ENCODE data around the gene TTC28.
"Not testable (repeated sequence)": the region's sequence is repeated elsewhere in the genome, so short reads cannot be mapped to it uniquely, and the experiment has no call there.

The TTC28 gene

DNA sequence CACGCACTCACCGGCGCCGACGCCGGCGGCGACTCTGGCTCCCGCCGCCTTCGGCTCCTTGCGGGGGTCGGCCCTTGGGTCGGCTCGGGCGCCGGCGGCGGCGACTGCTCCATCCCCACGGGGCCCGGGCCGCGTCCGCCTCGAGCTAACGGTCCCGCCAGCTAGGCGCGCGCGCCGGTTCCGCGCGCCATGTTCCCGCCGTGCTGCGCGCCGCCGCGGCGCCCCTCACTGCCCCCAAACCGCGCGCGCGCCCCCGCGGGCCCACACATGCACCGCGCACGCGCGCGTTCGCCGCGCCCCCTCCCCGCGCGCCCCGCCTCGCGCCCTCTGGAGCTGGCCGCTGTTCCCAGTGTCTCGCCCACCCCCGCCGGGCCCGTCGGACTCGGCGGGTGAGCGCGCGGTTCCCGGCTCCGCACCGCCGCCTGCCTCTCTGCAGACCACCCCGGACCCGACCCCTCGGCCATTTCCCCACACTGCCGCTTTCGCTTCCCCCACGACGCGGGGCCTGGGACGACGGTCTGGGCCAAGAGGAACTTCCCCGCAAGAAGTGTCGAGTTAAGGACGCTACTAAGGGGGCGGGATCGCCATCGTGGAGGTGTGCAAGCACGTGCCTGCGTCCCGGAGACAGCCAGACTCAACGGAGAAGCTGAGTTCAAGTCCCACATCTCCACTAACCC is at the start of gene TTC28:
Gene TTC28 (minus strand): TSS at position 230 of the 677 bp plus-strand sequence. CDS start 117 bp downstream, at position 113.
- not testable (repeated sequence) for DNase-seq (ENCODE audit: low read depth)

DNA sequence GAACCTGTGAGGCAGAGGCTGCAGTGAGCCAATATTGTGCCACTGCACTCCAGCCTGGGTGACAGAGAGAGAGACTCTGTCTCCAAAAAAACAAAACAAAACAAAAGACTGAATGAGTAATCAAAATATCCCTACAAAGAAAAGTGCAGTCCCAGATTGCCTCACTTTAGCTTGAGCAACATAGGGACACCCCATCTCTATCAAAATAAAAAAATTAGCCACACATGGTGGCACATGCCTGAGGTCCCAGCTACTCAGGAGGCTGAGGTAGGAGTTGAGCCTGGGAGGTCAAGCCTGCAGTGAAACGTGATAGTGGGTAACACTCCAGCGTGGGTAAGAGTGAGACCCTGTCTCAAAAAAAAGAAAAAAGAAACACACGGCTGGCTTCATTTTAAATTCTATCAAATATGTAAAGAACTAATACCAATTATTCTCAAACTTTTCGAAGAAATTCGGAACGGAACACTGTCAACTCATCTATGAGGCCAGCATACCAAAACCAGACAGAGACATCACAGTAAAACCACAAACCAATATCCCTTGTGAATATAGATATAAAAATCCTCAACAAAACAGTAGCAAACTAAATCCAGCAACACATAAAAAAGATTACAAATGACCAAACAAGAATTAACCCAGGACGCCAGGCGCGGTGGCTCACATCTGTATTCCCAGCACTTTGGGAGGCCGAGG is 49.1 kb upstream of the TTC28 start:
- DNase-seq (ENCODE audit: low read depth), result no peak

DNA sequence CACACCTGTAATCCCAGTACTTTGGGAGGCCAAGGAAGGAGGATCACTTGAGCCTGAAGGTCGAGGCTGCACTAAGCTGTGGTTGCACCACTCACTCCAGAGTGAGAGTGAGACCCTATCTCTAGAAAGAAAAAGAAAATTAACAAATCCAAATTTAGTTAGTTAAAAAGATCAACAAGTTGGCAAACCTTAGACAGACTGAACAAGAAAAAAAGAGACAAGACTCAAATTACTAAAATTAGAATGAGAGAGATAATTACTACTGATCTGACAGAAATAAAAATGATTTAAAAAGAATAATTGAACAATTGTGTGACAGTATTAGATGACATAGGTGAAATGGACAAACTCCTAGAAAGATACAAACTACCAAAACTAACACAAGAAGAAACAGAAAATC is 48.4 kb upstream of the TTC28 start:
- no peak for DNase-seq (ENCODE audit: low read depth)

DNA sequence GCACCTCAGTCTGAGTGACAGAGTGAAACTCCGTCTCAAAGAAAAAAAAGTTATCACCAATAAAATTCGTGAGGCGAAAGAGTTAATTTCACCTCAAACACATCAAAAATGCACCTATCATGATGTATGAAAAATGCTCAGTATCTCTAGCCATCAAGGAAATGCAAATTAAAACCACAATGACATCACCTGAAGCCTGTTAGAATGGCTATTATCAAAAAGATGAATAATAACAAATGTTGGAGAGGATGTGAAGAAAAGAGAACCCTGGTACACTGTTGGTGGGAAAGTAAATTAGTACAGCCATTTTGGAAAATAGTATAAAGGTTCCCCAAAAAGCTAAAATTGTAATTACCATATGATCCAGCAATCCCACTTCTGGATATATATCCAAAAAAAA is 38.4 kb upstream of the TTC28 start:
- DNase-seq (ENCODE audit: low read depth), result no peak

DNA sequence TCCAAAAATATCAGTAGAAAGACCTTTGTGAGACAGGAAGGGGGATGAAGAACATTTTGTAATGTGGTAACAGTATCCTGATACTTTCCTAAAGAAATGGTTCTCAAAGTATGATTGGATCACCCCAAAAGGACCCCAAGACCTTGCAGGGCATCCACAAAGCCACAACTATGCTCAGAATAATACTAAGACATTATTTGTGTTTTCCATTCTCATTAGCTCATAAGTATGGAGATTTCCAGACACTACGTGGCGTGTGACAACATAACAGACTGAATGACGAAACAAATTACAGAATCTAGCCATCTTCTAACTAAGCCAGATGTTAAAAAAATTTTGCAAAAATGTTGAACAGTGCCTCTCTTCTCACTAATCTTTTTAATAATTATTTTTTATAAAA is 37.0 kb upstream of the TTC28 start:
- DNase-seq (ENCODE audit: low read depth), result no peak

DNA sequence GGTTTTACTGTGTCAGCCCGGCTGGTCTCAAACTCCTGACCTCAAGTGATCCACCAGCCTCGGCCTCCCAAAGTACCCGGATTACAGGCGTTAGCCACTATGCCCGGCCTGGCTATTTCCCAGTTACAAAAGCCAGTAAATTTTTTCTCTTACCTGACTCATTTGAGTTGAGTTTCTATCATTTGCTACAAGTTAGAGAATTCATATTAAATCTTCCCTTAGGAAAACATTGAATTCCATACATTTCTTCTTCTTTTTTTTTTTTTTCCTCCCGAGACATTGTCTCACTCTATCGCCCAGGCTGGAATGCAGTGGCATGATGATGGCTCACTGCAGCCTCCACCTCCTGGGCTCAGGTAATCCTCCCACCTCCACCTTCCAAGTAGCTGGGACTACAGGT is 36.0 kb upstream of the TTC28 start:
- no peak for DNase-seq (ENCODE audit: low read depth)

DNA sequence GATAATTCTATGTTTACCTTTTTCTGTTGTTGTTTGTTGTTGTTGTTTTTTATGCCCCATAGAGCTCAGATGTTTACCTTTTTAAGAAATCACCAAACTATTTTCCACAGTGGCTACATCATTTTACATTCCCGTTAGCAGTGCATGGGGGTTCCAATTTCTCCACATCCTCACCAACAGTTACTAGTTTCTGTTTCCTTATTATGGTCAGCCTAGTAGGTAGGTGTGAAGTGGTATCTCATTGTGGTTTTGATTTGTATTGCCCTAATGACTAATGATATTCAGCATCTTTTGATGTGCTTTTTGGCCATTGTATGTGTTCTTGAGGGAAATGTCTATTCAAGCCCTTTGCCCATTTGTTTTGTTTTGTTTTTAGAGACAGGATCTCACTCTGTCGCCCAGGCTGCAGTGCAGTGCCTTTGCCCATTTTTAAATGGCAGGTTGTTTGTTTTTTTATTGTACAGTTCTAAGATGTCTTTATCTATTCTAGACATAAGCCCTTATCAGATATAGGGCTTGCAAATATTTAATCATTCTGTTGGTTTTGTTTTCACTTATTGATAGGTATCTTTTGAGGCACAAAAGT is 34.5 kb upstream of the TTC28 start:
- DNase-seq (ENCODE audit: low read depth), result no peak

DNA sequence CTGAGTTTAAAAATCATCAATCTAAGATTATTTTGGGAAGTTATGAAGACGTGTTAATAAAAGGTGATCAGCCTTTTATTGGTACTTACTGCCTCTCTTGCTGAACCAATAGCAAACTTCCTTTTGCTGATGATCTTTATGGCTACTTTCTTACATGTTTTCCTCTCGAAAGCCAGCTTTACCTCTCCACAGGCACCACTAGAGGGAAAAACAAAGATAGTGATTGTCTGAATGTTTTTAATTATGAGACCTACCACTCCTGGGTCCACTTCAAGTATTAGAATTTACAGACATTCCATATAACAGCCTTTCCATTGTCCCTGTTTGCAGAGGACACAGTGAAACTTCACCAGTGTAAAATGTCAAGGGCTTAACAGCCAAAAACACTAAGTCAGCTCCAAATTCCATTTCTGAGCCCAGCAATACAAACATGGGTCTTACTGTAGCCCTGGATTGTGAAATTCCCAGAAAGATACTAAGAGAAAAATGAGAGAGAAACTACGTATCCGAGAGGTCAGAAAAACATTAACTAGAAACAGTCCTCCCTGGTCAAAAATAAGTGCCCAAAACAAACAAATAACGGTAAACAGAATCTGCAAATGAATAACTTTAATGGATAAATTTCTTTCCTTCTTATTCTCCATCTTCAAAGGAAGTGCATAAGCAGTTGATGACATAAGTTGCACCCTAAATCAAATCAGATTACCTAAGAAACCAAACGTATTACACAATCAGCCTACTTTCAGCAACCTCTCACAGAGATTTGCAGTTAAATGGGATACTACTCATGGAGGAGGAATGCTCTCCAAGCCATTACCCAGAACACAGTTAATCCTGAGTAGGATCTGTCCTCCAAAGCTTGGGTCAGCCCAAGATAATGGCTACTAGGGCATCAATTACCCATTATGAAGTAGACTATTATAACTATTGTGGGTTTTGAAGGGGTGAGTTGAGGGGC is 32.5 kb upstream of the TTC28 start:
- DNase-seq (ENCODE audit: low read depth), result no peak

DNA sequence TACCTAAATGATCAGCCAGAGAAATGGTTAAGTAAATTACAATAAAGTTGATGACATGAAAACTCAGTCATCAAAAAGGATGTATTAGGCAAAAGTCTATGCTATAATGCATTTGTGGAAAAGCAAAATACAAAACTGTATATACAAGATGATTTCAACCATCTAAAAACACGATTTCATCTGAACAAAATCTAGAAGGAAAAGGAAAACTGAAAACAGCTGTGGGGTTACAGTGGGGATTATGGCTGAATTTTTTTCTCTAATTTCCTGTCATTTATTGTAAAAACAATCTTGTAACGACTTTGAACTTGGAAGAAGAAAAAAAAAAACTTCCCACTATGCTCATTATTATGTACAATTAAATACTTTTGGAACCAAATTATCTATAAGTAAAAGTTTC is 31.7 kb upstream of the TTC28 start:
- no peak for DNase-seq (ENCODE audit: low read depth)

DNA sequence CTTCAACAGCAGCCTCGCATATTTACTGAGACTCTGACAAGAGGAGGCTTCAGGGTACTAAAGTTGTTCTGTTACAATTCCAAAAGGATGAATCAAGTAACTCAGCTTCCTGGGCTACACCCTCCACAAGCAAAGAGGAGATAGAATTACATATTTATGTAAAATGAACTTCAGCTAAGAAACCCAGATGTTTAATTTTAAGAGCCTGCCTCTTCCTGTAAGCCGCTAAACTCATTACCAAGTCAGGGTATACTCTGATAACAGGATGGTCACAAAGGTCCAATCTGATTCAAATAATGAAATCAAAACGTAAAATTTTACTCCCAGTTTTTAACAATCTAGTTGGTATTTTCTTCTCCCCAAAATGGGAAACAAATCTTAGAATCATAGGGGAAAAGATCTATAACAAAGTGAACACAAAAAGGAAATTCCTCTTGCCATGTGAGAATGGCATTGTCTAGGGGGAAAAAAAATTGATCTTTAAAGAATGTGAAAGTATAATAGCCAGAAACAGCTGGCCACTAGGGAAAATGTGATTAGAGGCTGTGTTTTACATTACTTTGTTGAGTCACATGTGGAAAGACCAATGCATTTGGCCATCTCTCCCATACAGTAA is 31.0 kb upstream of the TTC28 start:
- no peak for DNase-seq (ENCODE audit: low read depth)

DNA sequence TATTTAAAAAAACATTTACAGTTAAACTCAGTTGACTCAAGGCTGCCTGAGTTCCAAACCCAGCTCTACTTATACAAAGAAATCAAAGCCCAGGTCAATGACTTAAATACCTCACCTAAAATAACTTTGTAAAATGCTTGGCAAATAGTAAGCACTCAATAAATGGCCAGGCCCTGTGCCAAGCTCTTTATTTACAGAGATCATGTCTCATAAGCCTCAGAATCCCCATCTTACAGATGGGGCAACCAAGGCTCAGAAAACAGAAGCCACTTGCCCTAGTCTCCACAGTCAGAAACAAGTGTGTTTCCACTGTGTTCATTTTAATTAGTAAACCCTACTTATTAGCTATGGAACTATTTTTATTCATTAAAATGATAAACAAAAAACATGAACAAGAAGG is 30.5 kb upstream of the TTC28 start:
- DNase-seq (ENCODE audit: low read depth), result no peak

DNA sequence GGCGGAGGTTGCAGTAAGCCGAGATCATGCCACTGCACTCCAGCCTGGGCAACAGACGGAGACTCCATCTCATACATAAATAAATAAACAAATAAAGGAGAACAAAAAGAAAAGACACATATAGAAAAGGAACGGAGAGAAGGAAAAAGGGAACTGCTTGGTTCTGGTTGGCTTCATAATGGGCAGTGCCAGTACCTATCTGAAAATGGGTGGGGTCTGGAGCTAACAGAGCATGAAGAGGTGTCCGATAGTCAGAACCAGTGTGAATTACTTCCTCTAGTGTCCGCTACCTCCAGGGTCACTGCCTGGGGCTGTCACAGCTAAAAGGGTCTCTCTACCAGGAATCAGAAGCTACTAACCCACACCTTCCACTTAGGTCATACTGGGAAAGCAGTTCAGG is 27.2 kb upstream of the TTC28 start:
- no peak for DNase-seq (ENCODE audit: low read depth)

DNA sequence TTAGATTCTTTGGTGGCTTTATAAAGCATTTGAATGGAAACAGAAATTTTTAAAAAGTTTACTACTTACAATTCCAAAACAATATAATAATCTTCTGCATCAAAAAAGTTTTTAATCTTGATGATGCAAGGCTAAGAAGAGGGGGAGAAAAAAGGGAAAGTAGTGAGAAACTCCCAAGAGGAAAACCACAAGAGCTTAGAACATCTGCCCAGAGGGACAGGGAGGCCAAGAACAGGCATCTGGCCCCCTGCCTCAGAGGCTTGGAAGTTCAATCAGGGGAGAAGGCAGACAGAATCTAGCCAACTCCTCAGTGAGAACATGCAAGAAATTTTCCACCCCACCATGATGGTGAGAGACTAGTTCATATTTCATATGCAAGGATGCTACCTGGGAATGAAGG is 23.8 kb upstream of the TTC28 start:
- DNase-seq (ENCODE audit: low read depth), result no peak

DNA sequence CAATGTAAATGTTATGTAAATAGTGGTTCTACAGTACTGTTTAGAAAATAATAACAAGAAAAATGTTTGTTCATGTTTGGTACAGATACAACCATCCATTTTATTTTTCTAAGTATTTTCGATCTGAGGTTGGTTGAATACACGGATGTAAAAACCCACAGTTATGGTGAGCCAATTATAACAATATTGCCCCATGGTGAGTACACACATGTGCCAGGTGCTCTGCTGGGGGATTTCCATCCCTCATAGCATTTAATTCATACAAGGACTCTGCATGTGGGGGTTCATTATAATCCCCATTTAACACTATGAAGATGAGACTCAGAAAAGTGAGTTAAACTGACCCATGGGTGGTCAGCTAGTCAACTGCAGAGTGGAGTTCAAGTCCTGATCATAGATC is 23.3 kb upstream of the TTC28 start:
- DNase-seq (ENCODE audit: low read depth), result no peak

DNA sequence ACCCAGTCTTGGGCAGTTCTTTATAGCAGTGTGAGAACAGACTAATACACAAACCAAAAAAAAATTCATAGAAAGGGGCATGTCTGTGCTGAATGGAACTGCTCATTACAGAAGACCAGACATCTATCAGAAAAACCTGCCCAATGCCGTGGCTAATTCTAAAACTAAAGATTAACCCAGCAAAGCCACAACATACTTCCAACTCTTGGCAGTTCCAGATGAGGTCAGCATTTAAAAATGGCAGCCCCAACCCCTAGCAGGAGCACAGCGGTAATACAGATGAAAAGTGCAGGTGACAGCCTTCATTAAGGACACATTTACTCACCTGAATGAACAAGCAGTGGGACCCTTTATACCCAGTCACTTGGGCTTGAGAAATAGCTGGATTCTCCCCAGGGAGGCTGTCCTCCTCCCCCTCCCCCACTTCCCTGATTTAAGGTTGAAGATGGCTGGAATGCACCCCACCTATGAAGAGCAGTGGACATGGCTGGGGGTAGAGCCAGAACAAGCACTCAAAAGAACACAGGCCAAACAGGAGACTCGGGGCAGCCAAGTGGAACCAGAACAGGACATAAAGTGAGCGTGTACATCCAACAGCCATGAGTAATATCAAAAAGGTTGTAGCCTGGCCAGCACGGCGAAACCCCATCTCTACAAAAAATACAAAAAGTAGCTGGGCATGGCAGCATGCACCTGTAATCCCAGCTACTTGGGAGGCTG is 13.6 kb upstream of the TTC28 start:
- not testable (repeated sequence) for DNase-seq (ENCODE audit: low read depth)

DNA sequence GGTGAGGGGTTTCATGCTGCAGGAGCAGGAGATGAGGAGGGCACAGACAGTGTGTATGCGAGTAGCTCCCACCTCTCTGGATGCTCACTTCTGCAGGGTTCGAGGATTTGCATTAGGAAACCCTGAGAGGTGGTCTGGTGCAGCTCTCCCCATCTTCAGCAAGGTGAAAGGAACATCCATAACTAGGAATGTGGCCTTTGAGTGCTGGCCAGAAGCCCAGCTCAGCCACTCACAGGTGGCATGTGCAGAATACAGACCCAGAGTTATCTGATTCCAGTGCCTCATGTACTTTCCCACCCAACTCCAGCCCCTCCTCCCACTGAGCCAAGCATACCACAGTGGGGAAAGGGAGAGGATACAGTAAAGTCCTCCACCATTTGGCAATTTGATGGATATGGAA is 10.2 kb upstream of the TTC28 start:
- not testable (repeated sequence) for DNase-seq (ENCODE audit: low read depth)

DNA sequence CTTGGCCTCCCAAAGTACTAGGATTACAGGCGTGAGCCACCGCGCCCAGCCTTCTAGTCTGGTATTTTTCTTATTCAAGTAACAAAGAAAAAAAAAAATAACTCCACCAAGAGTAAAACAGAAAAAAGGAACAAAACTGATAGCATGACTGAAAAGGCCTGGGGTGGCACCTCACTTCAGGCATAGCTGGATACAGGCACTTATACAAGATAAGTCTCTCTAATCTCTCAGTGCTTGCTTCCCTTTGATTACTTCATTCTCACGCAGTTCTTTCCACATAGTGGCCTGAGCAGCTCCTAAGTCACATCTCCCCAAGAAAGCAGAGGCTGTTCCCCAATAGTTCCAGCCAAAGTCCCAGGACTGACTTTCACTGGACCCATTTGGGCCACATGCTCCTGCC is 3.3 kb upstream of the TTC28 start:
- not testable (repeated sequence) for DNase-seq (ENCODE audit: low read depth)

DNA sequence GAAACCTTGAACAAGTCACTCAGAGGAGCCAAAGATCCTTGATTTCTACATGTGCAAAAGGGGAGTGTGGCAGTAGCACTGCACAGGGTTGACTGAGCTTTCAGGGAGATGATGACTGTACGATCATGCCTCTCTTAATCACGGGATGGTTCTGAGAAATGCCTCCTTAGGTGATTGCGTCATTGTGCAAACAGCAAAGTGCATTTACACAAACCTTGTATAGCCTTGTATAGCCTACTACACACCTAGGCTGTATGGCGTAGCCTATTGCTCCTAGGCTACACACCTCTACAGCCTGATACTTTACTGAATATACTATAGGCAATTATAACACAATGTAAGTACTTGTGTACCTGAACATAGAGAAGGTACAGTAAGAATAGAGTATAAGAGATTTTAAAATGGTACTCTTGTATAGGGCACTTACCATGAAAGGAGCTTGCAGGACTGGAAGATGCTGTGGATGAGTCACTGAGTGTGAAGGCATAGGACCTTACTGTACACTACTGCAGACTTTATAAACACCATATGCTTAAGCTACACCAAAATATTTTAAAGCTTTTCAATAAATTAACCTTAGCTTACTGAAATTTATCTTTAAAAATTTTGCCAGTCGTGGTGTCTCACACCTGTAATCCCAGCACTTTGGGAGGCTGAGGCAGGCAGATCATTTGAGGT is 1.3 kb upstream of the TTC28 start:
- DNase-seq (ENCODE audit: low read depth), result not testable (repeated sequence)

DNA sequence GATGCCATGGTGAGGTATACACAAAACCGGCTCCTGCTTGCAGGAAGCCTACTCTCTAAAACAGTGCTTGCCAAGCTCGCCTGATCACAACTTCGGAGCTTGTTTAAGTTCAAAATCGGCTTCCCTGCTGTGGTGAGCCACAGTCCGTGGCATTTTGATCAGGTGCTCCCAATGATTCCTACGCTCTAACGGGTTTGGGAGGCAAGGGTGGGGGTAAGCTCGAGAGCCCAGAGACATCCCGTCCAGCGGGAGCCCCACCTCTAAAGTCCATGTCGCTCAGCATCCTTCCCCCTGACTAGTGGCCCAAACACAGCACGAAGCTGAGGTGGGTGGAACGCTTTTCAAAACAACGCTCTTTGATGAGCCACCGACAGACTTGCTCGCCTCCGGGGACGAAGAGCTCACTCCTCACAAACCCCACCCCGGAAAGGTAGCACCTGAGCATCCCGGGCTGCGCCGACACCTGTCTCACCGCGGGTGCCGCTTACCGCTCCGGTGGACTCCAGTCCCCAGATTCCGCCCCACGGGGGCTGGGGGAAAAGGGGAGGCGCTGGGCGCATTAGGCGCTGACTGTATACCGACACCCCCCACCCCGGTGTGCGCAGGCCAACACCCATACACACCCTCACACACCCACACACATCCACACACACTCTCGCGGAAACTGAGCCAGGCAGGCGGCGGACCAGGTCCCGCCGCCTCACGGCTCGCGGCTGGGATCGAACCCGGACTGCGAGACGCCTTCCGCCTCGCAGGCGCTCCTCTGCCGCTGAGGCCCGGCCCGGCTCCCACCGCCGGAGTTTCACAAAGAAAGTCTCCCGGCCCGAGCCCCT is 646 bp downstream of the TTC28 start:
- not testable (repeated sequence) for DNase-seq (ENCODE audit: low read depth)

DNA sequence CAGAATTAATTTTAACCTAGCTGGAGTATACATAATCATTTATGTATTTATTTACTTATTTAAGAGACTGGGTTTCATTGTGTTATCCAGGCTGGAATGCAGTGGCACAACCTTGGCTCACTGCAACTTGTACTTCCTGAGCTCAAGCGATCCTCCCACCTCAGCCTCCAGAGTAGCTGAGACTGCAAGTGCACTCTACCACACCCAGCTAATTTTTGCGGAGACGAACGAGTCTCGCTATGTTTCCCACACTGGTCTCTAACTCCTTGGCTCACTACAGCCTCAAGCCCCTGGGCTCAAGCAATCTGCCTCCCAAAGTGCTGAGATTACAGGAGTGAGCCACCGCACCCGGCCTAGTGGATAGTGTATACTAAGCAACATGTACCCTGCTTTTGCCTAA is 1.5 kb downstream of the TTC28 start:
- not testable (repeated sequence) for DNase-seq (ENCODE audit: low read depth)

All from activated T-helper 1 cell treated with Interleukin-2 at 50 U/mL for 16 hours (primary cell).